ENCODE results near the gene TBC1D22A. TPM values are rescaled to one million over a fixed set of nuclear protein-coding genes. Genes with fewer than 3 reads are reported as not detected.

Gene TBC1D22A
- total RNA-seq, 6 experiments from 2014 or later: 20.4 to 24.1 (median 22.2) TPM

DNA sequence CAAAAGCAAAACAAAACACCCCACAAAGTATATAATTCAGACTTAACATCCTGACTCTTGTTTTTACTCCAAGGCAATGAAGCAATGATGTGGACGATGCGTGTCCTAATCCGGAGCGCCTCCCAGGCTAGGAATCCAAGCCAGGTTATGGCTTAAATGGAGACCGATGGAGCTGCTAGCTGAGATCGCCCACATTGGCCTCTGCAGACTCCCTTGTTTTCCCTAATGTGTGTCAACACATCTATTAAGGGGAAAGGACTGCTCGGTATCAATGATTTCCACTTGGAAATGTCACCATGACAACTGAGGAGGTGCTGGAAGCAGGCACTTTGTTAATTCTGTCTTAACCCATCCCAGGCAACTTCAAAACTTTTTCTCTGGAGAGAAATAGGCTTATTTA is 311.7 kb downstream of the TBC1D22A start:
- peaks cover 39% of the 10 kb centered on the region for H3K9me3 Mint-ChIP-seq
- peaks cover 34% of the 10 kb centered on the region for H3K36me3 Mint-ChIP-seq (ENCODE audit: low read depth)
- H3K4me3 Mint-ChIP-seq: no peak overlapping the region
- no peaks in the 10 kb centered on the region for H3K4me1 Mint-ChIP-seq (ENCODE audit: low read depth)
- no peak for DNase-seq
- H3K27me3 Mint-ChIP-seq (ENCODE audit: insufficient read depth): no peaks in the 10 kb centered on the region; the same call in 1 of the 2 replicates
- TF ChIP-seq, protein P1, sequence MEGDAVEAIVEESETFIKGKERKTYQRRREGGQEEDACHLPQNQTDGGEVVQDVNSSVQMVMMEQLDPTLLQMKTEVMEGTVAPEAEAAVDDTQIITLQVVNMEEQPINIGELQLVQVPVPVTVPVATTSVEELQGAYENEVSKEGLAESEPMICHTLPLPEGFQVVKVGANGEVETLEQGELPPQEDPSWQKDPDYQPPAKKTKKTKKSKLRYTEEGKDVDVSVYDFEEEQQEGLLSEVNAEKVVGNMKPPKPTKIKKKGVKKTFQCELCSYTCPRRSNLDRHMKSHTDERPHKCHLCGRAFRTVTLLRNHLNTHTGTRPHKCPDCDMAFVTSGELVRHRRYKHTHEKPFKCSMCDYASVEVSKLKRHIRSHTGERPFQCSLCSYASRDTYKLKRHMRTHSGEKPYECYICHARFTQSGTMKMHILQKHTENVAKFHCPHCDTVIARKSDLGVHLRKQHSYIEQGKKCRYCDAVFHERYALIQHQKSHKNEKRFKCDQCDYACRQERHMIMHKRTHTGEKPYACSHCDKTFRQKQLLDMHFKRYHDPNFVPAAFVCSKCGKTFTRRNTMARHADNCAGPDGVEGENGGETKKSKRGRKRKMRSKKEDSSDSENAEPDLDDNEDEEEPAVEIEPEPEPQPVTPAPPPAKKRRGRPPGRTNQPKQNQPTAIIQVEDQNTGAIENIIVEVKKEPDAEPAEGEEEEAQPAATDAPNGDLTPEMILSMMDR (IDR thresholded peaks at IDR 0.05): no peak
- H3K27ac Mint-ChIP-seq: no peak overlapping the region

GRCh38 chr22:47075568-47075967 is 313.1 kb downstream of the TBC1D22A start:
- H3K27ac Mint-ChIP-seq: no peak overlapping the region
- H3K9me3 Mint-ChIP-seq: peaks cover 30% of the 10 kb centered on the region
- H3K4me3 Mint-ChIP-seq: no peak overlapping the region
- H3K4me1 Mint-ChIP-seq (ENCODE audit: low read depth): no peaks in the 10 kb centered on the region
- H3K36me3 Mint-ChIP-seq (ENCODE audit: low read depth): peaks cover 41% of the 10 kb centered on the region
- DNase-seq: no peak
- no peaks in the 10 kb centered on the region for H3K27me3 Mint-ChIP-seq (ENCODE audit: insufficient read depth)
- TF ChIP-seq, protein P1 (IDR thresholded peaks at IDR 0.05): no peak

- no peaks in the 10 kb centered on the region for H3K4me1 Mint-ChIP-seq (ENCODE audit: low read depth)
Observed at GRCh38 chr22:47076758-47077157, 314.3 kb downstream of the TBC1D22A start.

DNA sequence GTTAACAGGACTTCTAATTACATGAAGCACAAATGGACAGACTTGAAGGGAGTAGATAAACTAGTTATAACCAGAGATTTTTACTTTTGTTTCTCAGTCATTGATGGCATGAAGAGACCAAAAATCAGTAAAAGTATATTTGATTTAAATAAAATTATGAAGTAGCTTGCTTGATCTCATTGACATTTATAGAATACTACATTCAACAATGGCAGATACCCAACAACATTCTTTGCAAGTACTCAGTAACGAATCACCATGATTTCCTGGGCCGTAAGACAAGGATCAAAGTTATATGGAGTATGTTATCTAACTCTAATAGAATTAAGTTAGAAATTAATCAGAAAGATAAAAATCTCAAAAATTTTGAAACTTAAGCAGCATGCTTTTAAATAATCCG is 317.6 kb downstream of the TBC1D22A start:
- Mint-ChIP-seq H3K36me3 (ENCODE audit: low read depth) (peaks cover 34% of the 10 kb centered on the region), H3K4me1 (ENCODE audit: low read depth) (no peaks in the 10 kb centered on the region), H3K4me3 (no peak overlapping the region), H3K27ac (no peak overlapping the region), H3K27me3 (ENCODE audit: insufficient read depth) (no peaks in the 10 kb centered on the region), H3K9me3 (peaks cover 19% of the 10 kb centered on the region)
- TF ChIP-seq, protein P1 (IDR thresholded peaks at IDR 0.05): no peak
- no peak for DNase-seq

More at GRCh38 chr22:47076758-47077157, 314.3 kb downstream of the TBC1D22A start:
- TF ChIP-seq, protein P1 (IDR thresholded peaks at IDR 0.05): no peak
- no peak overlapping the region for H3K4me3 Mint-ChIP-seq
- no peaks in the 10 kb centered on the region for H3K27me3 Mint-ChIP-seq (ENCODE audit: insufficient read depth)
- peaks cover 43% of the 10 kb centered on the region for H3K36me3 Mint-ChIP-seq (ENCODE audit: low read depth)
- DNase-seq: no peak
- H3K27ac Mint-ChIP-seq: no peak overlapping the region
- peaks cover 30% of the 10 kb centered on the region for H3K9me3 Mint-ChIP-seq

DNA sequence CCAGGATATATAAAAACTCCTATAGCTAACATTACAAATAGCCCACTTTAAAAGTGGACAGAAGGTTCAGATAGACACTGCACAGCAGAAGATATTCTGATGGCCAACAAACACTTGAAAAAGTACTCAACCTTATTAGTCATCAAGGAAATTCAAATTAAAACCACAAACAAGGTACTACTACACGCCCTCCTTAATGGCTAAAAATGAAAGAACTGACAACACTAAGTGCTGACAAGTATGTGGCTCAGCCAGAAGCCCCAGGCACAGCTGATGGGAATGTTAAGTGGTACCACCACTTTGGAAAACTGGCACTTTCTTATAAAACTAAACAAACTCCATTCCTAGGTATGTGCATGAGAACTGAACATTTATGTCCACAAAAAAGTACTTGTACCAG is 320.1 kb downstream of the TBC1D22A start:
- TF ChIP-seq, protein P1 (IDR thresholded peaks at IDR 0.05): no peak
- Mint-ChIP-seq H3K36me3 (ENCODE audit: low read depth) (peaks cover 23% of the 10 kb centered on the region), H3K27ac (no peak overlapping the region), H3K9me3 (peaks cover 4% of the 10 kb centered on the region), H3K27me3 (ENCODE audit: insufficient read depth) (no peaks in the 10 kb centered on the region), H3K4me3 (no peak overlapping the region), H3K4me1 (ENCODE audit: low read depth) (no peaks in the 10 kb centered on the region)
- no peak for DNase-seq

Data from HFFc6 (cell line).